Measurements from ENCODE around the gene KRTAP9-2. TPM values are rescaled to one million over a fixed set of nuclear protein-coding genes. Genes with fewer than 3 reads are reported as not detected.
"Not testable (repeated sequence)": the region's sequence is repeated elsewhere in the genome, so short reads cannot be mapped to it uniquely, and the experiment has no call there.

KRTAP9-2 gene
- total RNA-seq, 1 donor, result not detected

- H3K4me3 ChIP-seq (ENCODE audit: low read depth, low read length), result no peak overlapping the region
- TF ChIP-seq CTCF (IDR thresholded peaks at IDR 0.05; ENCODE audit: insufficient read depth, low read length), result no peak
- no peak for DNase-seq (ENCODE audit: low read depth)
These were observed 10.8 kb upstream of the KRTAP9-2 start for GRCh38 chr17:41215681-41216080.

- no peak for TF ChIP-seq CTCF (IDR thresholded peaks at IDR 0.05; ENCODE audit: insufficient read depth, low read length)
- no peak overlapping the region for H3K4me3 ChIP-seq (ENCODE audit: low read depth, low read length)
- no peak for DNase-seq (ENCODE audit: low read depth)
These were observed 2.6 kb upstream of the KRTAP9-2 start for GRCh38 chr17:41223821-41224220.

GRCh38 chr17:41226051-41226450 is 397 bp upstream of the KRTAP9-2 start:
- no peak for DNase-seq (ENCODE audit: low read depth)
- no peak for TF ChIP-seq CTCF (IDR thresholded peaks at IDR 0.05; ENCODE audit: insufficient read depth, low read length)

GRCh38 chr17:41230094-41230493 is 3.6 kb downstream of the KRTAP9-2 start:
- no peak for DNase-seq (ENCODE audit: low read depth)
- TF ChIP-seq CTCF (IDR thresholded peaks at IDR 0.05; ENCODE audit: insufficient read depth, low read length), result no peak

More at GRCh38 chr17:41226051-41226450, 397 bp upstream of the KRTAP9-2 start:
- H3K4me3 ChIP-seq (ENCODE audit: low read depth, low read length), result no peak overlapping the region

GRCh38 chr17:41231731-41232130 is 5.3 kb downstream of the KRTAP9-2 start:
- H3K4me3 ChIP-seq (ENCODE audit: low read depth, low read length), result no peak overlapping the region
- TF ChIP-seq CTCF (IDR thresholded peaks at IDR 0.05; ENCODE audit: insufficient read depth, low read length), result no peak
- DNase-seq (ENCODE audit: low read depth), result no peak

More at GRCh38 chr17:41230094-41230493, 3.6 kb downstream of the KRTAP9-2 start:
- no peak overlapping the region for H3K4me3 ChIP-seq (ENCODE audit: low read depth, low read length)

GRCh38 chr17:41232399-41233105 is 6.1 kb downstream of the KRTAP9-2 start, which contains the start of gene KRTAP9-3:
Gene KRTAP9-3 (plus strand): TSS chr17:41232449. CDS start chr17:41232502, 53 bp downstream.
- not testable (repeated sequence) for DNase-seq (ENCODE audit: low read depth); H3K4me3 ChIP-seq (ENCODE audit: low read depth, low read length)

- not testable (repeated sequence) for H3K4me3 ChIP-seq (ENCODE audit: low read depth, low read length); DNase-seq (ENCODE audit: low read depth)
These were observed 10.7 kb downstream of the KRTAP9-2 start for GRCh38 chr17:41237116-41237515.

- DNase-seq (ENCODE audit: low read depth), result not testable (repeated sequence)
These were observed 11.5 kb downstream of the KRTAP9-2 start, which contains the start of gene KRTAP9-8 for GRCh38 chr17:41237949-41238437. Gene KRTAP9-8 (plus strand): TSS chr17:41237999. CDS start chr17:41238052, 53 bp downstream.

GRCh38 chr17:41246995-41247787 is 20.7 kb downstream of the KRTAP9-2 start:
- DNase-seq (ENCODE audit: low read depth); H3K4me3 ChIP-seq (ENCODE audit: low read depth, low read length): not testable (repeated sequence)

More at GRCh38 chr17:41237949-41238437, 11.5 kb downstream of the KRTAP9-2 start, which contains the start of gene KRTAP9-8:
- H3K4me3 ChIP-seq (ENCODE audit: low read depth, low read length), result not testable (repeated sequence)

GRCh38 chr17:41249637-41250240 is 23.3 kb downstream of the KRTAP9-2 start, which contains the start of gene KRTAP9-4:
Gene KRTAP9-4 (plus strand): TSS chr17:41249687. CDS start chr17:41249721, 34 bp downstream.
- not testable (repeated sequence) for H3K4me3 ChIP-seq (ENCODE audit: low read depth, low read length); DNase-seq (ENCODE audit: low read depth)

Data from fibroblast of the aortic adventitia (primary cell).